IMR-90 (cell line): ENCODE measurements around the gene THEMIS2. TPM values are rescaled to one million over a fixed set of nuclear protein-coding genes. Genes with fewer than 3 reads are reported as not detected.

Experiments used
- ATAC-seq: fragments of 200-7000 bp; cut with Tn5 transposase; 2 replicates; pipeline ENCODE4 v1.9.1; 2020; ENCODE audit warnings: low read depth, mild to moderate bottlenecking, moderate library complexity
- BruUV-seq: library from RNA; stranded (reverse); fragments of 400-500 nt; replicated peaks from 2 replicates; lab custom pipeline; 2021; lab: Mats Ljungman, UMichigan
- CTCF ChIA-PET: fragments of 300-600 bp; formaldehyde crosslinking; extraction: SDS; loops from one replicate; lab custom pipeline; 2021; ENCODE audit warnings: antibody characterized with exemption; lab: Yijun Ruan, JAX
- POLR2A ChIA-PET: fragments of 300-600 bp; sonication (Branson Sonifier 250); formaldehyde crosslinking; loops from one replicate; lab custom pipeline; 2022; ENCODE audit warnings: antibody characterized with exemption; ENCODE audit not compliant: unreplicated experiment; lab: Charles Lee
- DNase-seq: peaks from one replicate; pipeline ENCODE4 v3.0.0; 2013
- H2AFZ ChIP-seq: replicated peaks from 2 replicates; pipeline ENCODE3; 2013; ENCODE audit warnings: low read length, mild to moderate bottlenecking; ENCODE audit not compliant: poor library complexity
- H2AK5ac ChIP-seq: 2 replicates; pipeline ENCODE4 v1.6.1; 2013; ENCODE audit warnings: low read depth, low read length, inconsistent platforms
- H2AK9ac ChIP-seq: replicated peaks from 2 replicates; pipeline ENCODE3; 2013; ENCODE audit warnings: mild to moderate bottlenecking, low read depth, low read length, moderate library complexity; ENCODE audit not compliant: poor library complexity
- H2BK120ac ChIP-seq: 2 replicates; pipeline ENCODE4 v1.6.1; 2013; ENCODE audit warnings: low read depth, low read length, inconsistent platforms
- H2BK15ac ChIP-seq: 3 replicates; pipeline ENCODE4 v1.6.1; 2013; ENCODE audit warnings: low read depth, low read length, inconsistent platforms
- H2BK20ac ChIP-seq: 2 replicates; pipeline ENCODE4 v1.6.1; 2013; ENCODE audit warnings: low read depth, mild to moderate bottlenecking, inconsistent platforms, low read length, moderate library complexity
- H2BK5ac ChIP-seq: 2 replicates; pipeline ENCODE4 v1.6.1; 2013; ENCODE audit warnings: mild to moderate bottlenecking, low read depth, low read length, inconsistent platforms; ENCODE audit not compliant: poor library complexity, severe bottlenecking
- H3K14ac ChIP-seq: replicated peaks from 2 replicates; pipeline ENCODE4 v1.6.1; 2013; ENCODE audit warnings: low read depth, low read length, inconsistent platforms
- H3K18ac ChIP-seq: 2 replicates; pipeline ENCODE4 v1.6.1; 2013; ENCODE audit warnings: low read depth, low read length, control low read depth
- H3K23ac ChIP-seq: 2 replicates; pipeline ENCODE4 v1.6.1; 2013; ENCODE audit warnings: low read depth, low read length, inconsistent platforms
- H3K27ac ChIP-seq: 2 replicates; pipeline ENCODE4 v1.5.1; 2013; ENCODE audit warnings: mild to moderate bottlenecking, control low read depth, low read length; ENCODE audit not compliant: insufficient read depth
- H3K27me3 ChIP-seq: 2 replicates; pipeline ENCODE4 v1.6.1; 2013; ENCODE audit warnings: low read length; ENCODE audit not compliant: control insufficient read depth, insufficient read depth
- H3K36me3 ChIP-seq: 2 replicates; pipeline ENCODE4 v1.6.1; 2013; ENCODE audit warnings: low read length, mixed read lengths; ENCODE audit not compliant: control insufficient read depth, insufficient read depth
- H3K4ac ChIP-seq: 2 replicates; pipeline ENCODE4 v1.6.1; 2013; ENCODE audit warnings: low read depth, low read length, inconsistent platforms
- H3K4me1 ChIP-seq: 2 replicates; pipeline ENCODE4 v1.6.1; 2013; ENCODE audit warnings: low read length, mixed read lengths; ENCODE audit not compliant: control insufficient read depth, insufficient read depth
- H3K4me2 ChIP-seq: 2 replicates; pipeline ENCODE4 v1.6.1; 2013; ENCODE audit warnings: low read depth, mild to moderate bottlenecking, control low read depth, low read length, moderate library complexity
- H3K4me3 ChIP-seq: 2 replicates; pipeline ENCODE4 v1.5.1; 2013; ENCODE audit warnings: low read depth, mild to moderate bottlenecking, control low read depth, low read length, moderate library complexity; ENCODE audit not compliant: insufficient read depth
- H3K56ac ChIP-seq: 2 replicates; pipeline ENCODE4 v1.6.1; 2013; ENCODE audit warnings: low read length, inconsistent platforms; ENCODE audit not compliant: insufficient read depth; ENCODE audit errors: extremely low read depth
- H3K79me1 ChIP-seq, 2 experiments: 2 replicates each; pipeline ENCODE4 v1.6.1; 2013; ENCODE audit warnings: low read length in 2 of 2, inconsistent platforms in 1 of 2, low read depth in 1 of 2
- H3K9ac ChIP-seq: 2 replicates; pipeline ENCODE4 v1.6.1; 2013; ENCODE audit warnings: low read depth, low read length, control low read depth
- H3K9me1 ChIP-seq: 2 replicates; pipeline ENCODE4 v1.6.1; 2013; ENCODE audit warnings: low read length, inconsistent platforms; ENCODE audit not compliant: insufficient read depth
- H3K9me3 ChIP-seq: 2 replicates; pipeline ENCODE4 v1.6.1; 2013; ENCODE audit warnings: low read length; ENCODE audit not compliant: control insufficient read depth, insufficient read depth
- H4K20me1 ChIP-seq: 2 replicates; pipeline ENCODE4 v1.6.1; 2013; ENCODE audit warnings: low read length, inconsistent platforms; ENCODE audit not compliant: insufficient read depth
- H4K5ac ChIP-seq: 2 replicates; pipeline ENCODE4 v1.6.1; 2013; ENCODE audit warnings: mild to moderate bottlenecking, low read depth, low read length, control low read depth
- H4K8ac ChIP-seq, 2 experiments: 2 replicates each; pipeline ENCODE4 v1.6.1; 2013; ENCODE audit warnings: low read depth in 2 of 2, low read length in 2 of 2, control low read depth in 1 of 2, inconsistent platforms in 1 of 2
- H4K91ac ChIP-seq: 2 replicates; pipeline ENCODE4 v1.6.1; 2013; ENCODE audit warnings: low read depth, low read length, inconsistent platforms; ENCODE audit not compliant: insufficient read depth
- BHLHE40 ChIP-seq: fragments of 150-350 bp; IDR thresholded peaks from 2 replicates; pipeline ENCODE4 v1.6.1; 2016; ENCODE audit warnings: mild to moderate bottlenecking, low read depth, low read length
- CHD1 ChIP-seq: IDR thresholded peaks from 2 replicates; pipeline ENCODE4 v1.6.1; 2012; ENCODE audit warnings: low read depth, low read length, improper control_type of control experiment
- MAFK ChIP-seq: IDR thresholded peaks from 2 replicates; pipeline ENCODE4 v1.6.1; 2012; ENCODE audit warnings: low read depth, low read length, improper control_type of control experiment
- MXI1 ChIP-seq: IDR thresholded peaks from 2 replicates; pipeline ENCODE4 v1.6.1; 2012; ENCODE audit warnings: low read depth, mild to moderate bottlenecking, low read length, moderate library complexity, borderline replicate concordance
- NFE2L2 ChIP-seq: fragments of 150-350 bp; IDR thresholded peaks from 2 replicates; pipeline ENCODE4 v1.6.1; 2016; ENCODE audit warnings: low read depth, mild to moderate bottlenecking, low read length
- RAD21 ChIP-seq: IDR thresholded peaks from 2 replicates; pipeline ENCODE4 v1.6.1; 2012; ENCODE audit warnings: low read length, improper control_type of control experiment
- SMC3 ChIP-seq: fragments of 150-350 bp; IDR thresholded peaks from 2 replicates; pipeline ENCODE4 v1.6.1; 2016; ENCODE audit warnings: low read depth, mild to moderate bottlenecking, antibody characterized with exemption, low read length, moderate library complexity
- WGBS, 2 experiments: methylation state at CpG; one replicate each; pipeline versions ENCODE4 v1.1.5 to v1.1.7; 2013; ENCODE audit warnings: missing lambda C conversion rate in 2 of 2; ENCODE audit not compliant: insufficient read length in 1 of 2; ENCODE audit errors: extremely low coverage in 2 of 2; 5-methylcytosine and 5-hydroxymethylcytosine counted together
- dilution Hi-C: fragments of 300-500 bp; cut with HindIII; formaldehyde crosslinking; loops from one replicate; pipeline ENCODE4 v1.14.3; 2018; ENCODE audit warnings: low sequenced_read_pairs; ENCODE audit not compliant: unreplicated experiment
- in situ Hi-C: fragments of 300-500 bp; cut with MboI; formaldehyde crosslinking; loops from 3 replicates; pipeline ENCODE4 v1.14.3; 2019; ENCODE audit warnings: low sequenced_read_pairs, inconsistent platforms, mixed read lengths
- intact Hi-C: fragments of 100-400 bp; cut with micrococcal nuclease; formaldehyde crosslinking; loops from 2 replicates; pipeline ENCODE4 v1.10.0; 2022
- microRNA-seq, 2 experiments: library from miRNA; stranded (forward) in 1 of 2; unstranded in 1 of 2; fragments of 10-50 nt in 1 of 2; fragments of <30 nt in 1 of 2; gene quantifications in 1 of 2; microRNA quantifications in 1 of 2; one replicate each; pipeline versions ENCODE3 to v1.1.0; 2013 to 2020; ENCODE audit not compliant: insufficient read depth in 1 of 2, insufficient read length in 1 of 2, unreplicated experiment in 1 of 2
- polyA plus RNA-seq, 3 experiments: library from polyadenylated mRNA; depleted of rRNA; stranded (reverse); fragments of >200 nt; gene quantifications; 2 replicates each; pipeline ENCODE4 v1.2.3, GENCODE V29; 2012; ENCODE audit warnings: low replicate concordance in 1 of 3
- small RNA-seq, 5 experiments: library from RNA; depleted of rRNA; stranded (forward); fragments of <200 nt; gene quantifications; one replicate each; pipeline ENCODE3, GENCODE V24; 2012
- total RNA-seq: library from RNA; depleted of rRNA; stranded (reverse); fragments of >200 nt; gene quantifications from 2 replicates; pipeline ENCODE4 v1.2.3, GENCODE V29; 2012; rRNA removed

Gene THEMIS2
- total and polyA plus RNA-seq, 2 of the 4 experiments (the other 2 are of a cell fraction) = 4.5 to 5.0 TPM

DNA sequence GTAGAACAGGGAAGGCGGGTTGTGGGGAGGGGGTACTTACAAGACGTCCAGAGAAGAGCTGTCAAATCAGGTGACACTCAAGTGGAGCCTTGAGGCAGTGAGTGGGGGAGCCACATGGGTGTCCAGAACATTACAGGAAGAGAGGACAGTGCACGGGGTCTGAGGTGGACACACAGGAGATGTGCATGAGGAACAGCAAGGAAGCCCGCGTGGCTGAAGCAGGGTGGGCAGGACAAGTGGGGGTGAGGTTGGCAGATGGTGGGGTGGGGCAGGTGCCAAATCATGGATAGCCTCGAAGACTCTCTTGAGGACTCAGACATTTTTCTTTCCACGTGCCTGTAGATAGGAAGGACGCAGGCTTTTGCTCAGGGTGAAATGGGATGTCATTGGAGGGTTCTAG lies 63.4 kb downstream of the THEMIS2 start:
- H2BK15ac ChIP-seq = no peak overlapping the region
- TF ChIP-seq MAFK (no peak), MXI1 (no peak), SMC3 (no peak), RAD21 (no peak), NFE2L2 (no peak), CHD1 (no peak), BHLHE40 (no peak)
- ChIA-PET CTCF (no interaction called here), POLR2A (no interaction called here)
- DNase-seq (no peak), ATAC-seq (no peak)
- H4K91ac ChIP-seq = no peak overlapping the region
- no peak overlapping the region for H4K8ac ChIP-seq
- BruUV-seq = no TSS peak
- intact Hi-C loops (no loop called here), dilution Hi-C loops (no loop called here), in situ Hi-C loops (no loop called here)
- WGBS, 2 experiments = 58% methylated on average over 7 of the region's 8 CpGs; no CpG with 5 or more reads in 1 of the 2 experiments
- no peaks in the 10 kb centered on the region for H4K20me1 ChIP-seq
- no peak overlapping the region for H3K56ac ChIP-seq
- H3K4me3 ChIP-seq = no peak overlapping the region
- no peak overlapping the region for H2BK20ac ChIP-seq
- H2AK5ac ChIP-seq = no peak overlapping the region
- H3K27me3 ChIP-seq = peaks cover 25% of the 10 kb centered on the region
- no peak overlapping the region for H2AFZ ChIP-seq
- no peaks in the 10 kb centered on the region for H3K9me1 ChIP-seq
- H2BK5ac ChIP-seq = no peak overlapping the region
- no peak overlapping the region for H3K18ac ChIP-seq
- H3K23ac ChIP-seq = no peak overlapping the region
- H3K4me2 ChIP-seq = no peak overlapping the region
- H3K4ac ChIP-seq = no peak overlapping the region
- no peak overlapping the region for H4K5ac ChIP-seq
- no peaks in the 10 kb centered on the region for H3K79me1 ChIP-seq
- H2AK9ac ChIP-seq = no peak overlapping the region
- H3K4me1 ChIP-seq = peaks cover 4% of the 10 kb centered on the region
- no peak overlapping the region for H3K27ac ChIP-seq
- H3K14ac ChIP-seq = no peak overlapping the region
- H3K9me3 ChIP-seq = no peaks in the 10 kb centered on the region
- H3K36me3 ChIP-seq = no peaks in the 10 kb centered on the region
- no peak overlapping the region for H3K9ac ChIP-seq
- H2BK120ac ChIP-seq = no peak overlapping the region

Small RNA genes within 50 kb of the gene (microRNA-seq; reads per million reads assigned to microRNA genes)
- not detected for gene RNU6-1245P (ENCODE audit: insufficient read depth, insufficient read length)
- gene SCARNA1 (ENCODE audit: insufficient read depth, insufficient read length) = not detected

Small RNA genes within 50 kb of the gene (small RNA-seq; reads per million reads assigned to genes)
- gene RNU6-1245P (0 to 8.4 (median 0) reads per million in 5 experiments), gene SCARNA1 (102 to 4,884 (median 228) reads per million in 5 experiments)

Other genes starting within 250 kb of the THEMIS2 start
- gene FGR, start 237.4 kb upstream of the THEMIS2 start, total RNA-seq = not detected in 2 replicates
- gene FGR, start 237.4 kb upstream of the THEMIS2 start, polyA plus RNA-seq (2012; rRNA removed) = not detected in 2 replicates
- 6.7 and 7.3 TPM in 2 replicates for gene IFI6, start 200.4 kb upstream of the THEMIS2 start, total RNA-seq
- gene IFI6, start 200.4 kb upstream of the THEMIS2 start, polyA plus RNA-seq (2012; rRNA removed) = 16.8 and 17.2 TPM in 2 replicates
- gene FAM76A, start 146.6 kb upstream of the THEMIS2 start, total RNA-seq = 8.6 and 10.0 TPM in 2 replicates
- gene FAM76A, start 146.6 kb upstream of the THEMIS2 start, polyA plus RNA-seq (2012; rRNA removed) = 2.3 and 2.6 TPM in 2 replicates
- 54.8 and 68.3 TPM in 2 replicates for gene STX12, start 99.3 kb upstream of the THEMIS2 start, total RNA-seq
- 22.5 and 28.6 TPM in 2 replicates for gene STX12, start 99.3 kb upstream of the THEMIS2 start, polyA plus RNA-seq (2012; rRNA removed)
- 60.5 and 80.1 TPM in 2 replicates for gene PPP1R8, start 41.8 kb upstream of the THEMIS2 start, total RNA-seq
- 43.3 and 53.8 TPM in 2 replicates for gene PPP1R8, start 41.8 kb upstream of the THEMIS2 start, polyA plus RNA-seq (2012; rRNA removed)
- gene RPA2, start 42.0 kb downstream of the THEMIS2 start, total RNA-seq = 30.6 and 45.3 TPM in 2 replicates
- 22.5 and 34.4 TPM in 2 replicates for gene RPA2, start 42.0 kb downstream of the THEMIS2 start, polyA plus RNA-seq (2012; rRNA removed)
- not detected in 2 replicates for gene SMPDL3B, start 62.5 kb downstream of the THEMIS2 start, total RNA-seq
- not detected in 2 replicates for gene SMPDL3B, start 62.5 kb downstream of the THEMIS2 start, polyA plus RNA-seq (2012; rRNA removed)
- gene XKR8, start 87.4 kb downstream of the THEMIS2 start, total RNA-seq = 1.1 TPM in 2 replicates
- 10.7 and 12.8 TPM in 2 replicates for gene XKR8, start 87.4 kb downstream of the THEMIS2 start, polyA plus RNA-seq (2012; rRNA removed)
- gene EYA3, start 216.1 kb downstream of the THEMIS2 start, total RNA-seq = 14.4 and 17.6 TPM in 2 replicates
- gene EYA3, start 216.1 kb downstream of the THEMIS2 start, polyA plus RNA-seq (2012; rRNA removed) = 7.9 and 9.1 TPM in 2 replicates